MCF 10A (cell line): ENCODE measurements around the gene PLA2G2E. TPM values are rescaled to one million over a fixed set of nuclear protein-coding genes. Genes with fewer than 3 reads are reported as not detected.

ENCODE experiments used
- BruUV-seq: library from RNA; stranded (reverse); fragments of 400-500 nt; replicated peaks from 2 replicates; lab custom pipeline; 2021; lab: Mats Ljungman, UMichigan
- CTCF ChIA-PET: fragments of 300-600 bp; sonication (Branson Sonifier 250); formaldehyde crosslinking; extraction: SDS; loops from one replicate; lab custom pipeline; 2021; ENCODE audit warnings: antibody characterized with exemption, inconsistent platforms; lab: Yijun Ruan, JAX
- POLR2A ChIA-PET: fragments of 300-600, 350-650 bp; sonication (Branson Sonifier 250); formaldehyde crosslinking; extraction: SDS; loops from one replicate; lab custom pipeline; 2020; ENCODE audit warnings: antibody characterized with exemption, inconsistent platforms; lab: Yijun Ruan, JAX
- DNase-seq: peaks from one replicate; pipeline ENCODE4 v3.0.0-alpha.2; 2018; ENCODE audit not compliant: unreplicated experiment
- H3K27ac Mint-ChIP-seq: one replicate; pipeline ENCODE4 v1.8.0; 2022; ENCODE audit warnings: mild to moderate bottlenecking, low read depth, mixed read lengths; ENCODE audit not compliant: unreplicated experiment
- H3K27me3 Mint-ChIP-seq: one replicate; pipeline ENCODE4 v1.8.0; 2022; ENCODE audit warnings: mixed read lengths; ENCODE audit not compliant: insufficient read depth, unreplicated experiment
- H3K36me3 Mint-ChIP-seq: one replicate; pipeline ENCODE4 v1.8.0; 2022; ENCODE audit warnings: mild to moderate bottlenecking, moderate library complexity, mixed read lengths; ENCODE audit not compliant: insufficient read depth, unreplicated experiment
- H3K4me1 Mint-ChIP-seq: one replicate; pipeline ENCODE4 v1.8.0; 2022; ENCODE audit warnings: mixed read lengths; ENCODE audit not compliant: insufficient read depth, unreplicated experiment
- H3K4me3 Mint-ChIP-seq: one replicate; pipeline ENCODE4 v1.8.0; 2022; ENCODE audit warnings: mild to moderate bottlenecking, moderate library complexity, mixed read lengths; ENCODE audit not compliant: unreplicated experiment
- H3K9me3 Mint-ChIP-seq: one replicate; pipeline ENCODE4 v1.8.0; 2022; ENCODE audit warnings: mixed read lengths; ENCODE audit not compliant: unreplicated experiment
- CTCF ChIP-seq: fragments of 200-600 bp; IDR thresholded peaks from one replicate; pipeline ENCODE4 v1.8.0; 2022; ENCODE audit warnings: antibody characterized with exemption, mild to moderate bottlenecking; ENCODE audit not compliant: unreplicated experiment
- intact Hi-C: fragments of 100-400 bp; cut with micrococcal nuclease; formaldehyde crosslinking; loops from 2 replicates; pipeline ENCODE4 v1.14.1; 2022
- total RNA-seq: library from RNA; stranded (reverse); gene quantifications from 2 replicates; pipeline ENCODE4 v1.2.3, GENCODE V29; 2022

The PLA2G2E gene
- total RNA-seq, 1 experiment from 2014 or later, result not detected

GRCh38 chr1:19942088-19942487 is 18.7 kb upstream of the PLA2G2E start:
- no TSS peak for BruUV-seq

GRCh38 chr1:19941206-19941568 is 17.8 kb upstream of the PLA2G2E start:
- TF ChIP-seq CTCF, result no peak
- no TSS peak for BruUV-seq
- Mint-ChIP-seq H3K27ac (no peak overlapping the region), H3K4me3 (no peak overlapping the region), H3K9me3 (no peaks in the 10 kb centered on the region), H3K4me1 (no peaks in the 10 kb centered on the region), H3K36me3 (no peaks in the 10 kb centered on the region), H3K27me3 (no peaks in the 10 kb centered on the region)
- intact Hi-C loops, result no loop called here
- POLR2A ChIA-PET, result no interaction called here
- no peak for DNase-seq
- CTCF ChIA-PET, result no interaction called here

More at GRCh38 chr1:19942088-19942487, 18.7 kb upstream of the PLA2G2E start:
- POLR2A ChIA-PET, result no interaction called here
- TF ChIP-seq CTCF, result no peak
- Mint-ChIP-seq H3K4me1 (no peaks in the 10 kb centered on the region), H3K4me3 (no peak overlapping the region), H3K27ac (no peak overlapping the region), H3K27me3 (no peaks in the 10 kb centered on the region), H3K9me3 (no peaks in the 10 kb centered on the region), H3K36me3 (no peaks in the 10 kb centered on the region)
- CTCF ChIA-PET, result interaction anchor here (0.6 kb wide), 1 partner anchor 664 kb away, joined by 3 read pairs; no protein-coding TSS in a partner anchor
- intact Hi-C loops, result no loop called here
- DNase-seq, result no peak

GRCh38 chr1:19940486-19941205 is 17.2 kb upstream of the PLA2G2E start:
- ChIA-PET POLR2A (no interaction called here), CTCF (interaction anchor here (0.6 kb wide), 1 partner anchor 211 kb away, joined by 3 read pairs; no protein-coding TSS in a partner anchor)
- intact Hi-C loops, result no loop called here
- Mint-ChIP-seq H3K4me1 (no peaks in the 10 kb centered on the region), H3K27me3 (no peaks in the 10 kb centered on the region), H3K4me3 (no peak overlapping the region), H3K9me3 (no peaks in the 10 kb centered on the region), H3K36me3 (no peaks in the 10 kb centered on the region), H3K27ac (no peak overlapping the region)
- no TSS peak for BruUV-seq
- no peak for DNase-seq
- TF ChIP-seq CTCF, result no peak

GRCh38 chr1:19938472-19938871 is 15.1 kb upstream of the PLA2G2E start:
- H3K4me3 Mint-ChIP-seq, result no peak overlapping the region
- intact Hi-C loops, result no loop called here
- BruUV-seq, result no TSS peak

More at GRCh38 chr1:19938472-19938871, 15.1 kb upstream of the PLA2G2E start:
- no peaks in the 10 kb centered on the region for H3K9me3 Mint-ChIP-seq
- no peaks in the 10 kb centered on the region for H3K27me3 Mint-ChIP-seq
- no peaks in the 10 kb centered on the region for H3K4me1 Mint-ChIP-seq
- no peaks in the 10 kb centered on the region for H3K36me3 Mint-ChIP-seq
- POLR2A ChIA-PET, result no interaction called here
- DNase-seq, result no peak
- no peak for TF ChIP-seq CTCF
- no peak overlapping the region for H3K27ac Mint-ChIP-seq
- CTCF ChIA-PET, result interaction anchor here (1.0 to 1.2 kb wide), 2 partner anchors 21 to 556 kb away, joined by 4 read pairs; no protein-coding TSS in a partner anchor
